ENCODE data around the gene PI4KA.
"Not testable (repeated sequence)": the region's sequence is repeated elsewhere in the genome, so short reads cannot be mapped to it uniquely, and the experiment has no call there.

Gene PI4KA

DNA sequence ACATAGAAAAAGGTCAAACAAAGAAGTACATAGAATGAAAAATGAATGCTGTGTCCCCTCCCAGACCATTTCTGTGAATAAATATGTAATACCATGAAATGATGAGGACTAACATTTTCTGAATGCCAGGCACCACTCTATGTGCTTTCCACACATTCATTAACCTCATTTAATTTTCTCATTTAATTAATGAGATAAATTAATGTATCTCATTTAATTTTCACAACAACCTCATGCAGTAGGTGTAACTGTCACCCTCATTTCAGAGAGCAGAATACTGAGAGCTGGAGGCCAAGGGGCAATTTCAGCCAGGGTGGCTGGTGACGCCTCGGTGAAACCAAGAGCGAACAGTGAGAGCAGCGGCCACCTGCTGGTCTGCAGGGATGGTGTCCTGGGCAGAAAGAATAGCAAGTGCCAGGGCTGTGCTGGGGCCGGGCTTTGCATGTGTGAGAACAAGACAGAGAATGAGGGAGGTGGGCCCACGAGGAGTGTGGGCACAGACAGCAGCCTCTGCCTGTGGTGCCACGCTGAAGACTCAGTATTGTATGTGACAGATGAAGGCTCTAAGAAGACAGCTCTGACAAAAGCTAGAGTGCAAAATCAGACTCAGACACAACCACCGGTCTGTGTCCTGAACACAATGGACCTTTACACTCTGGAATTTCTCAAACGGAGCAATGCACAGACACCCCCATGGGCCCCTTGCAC lies 86.5 kb downstream of the PI4KA start:
- DNase-seq = no peak

DNA sequence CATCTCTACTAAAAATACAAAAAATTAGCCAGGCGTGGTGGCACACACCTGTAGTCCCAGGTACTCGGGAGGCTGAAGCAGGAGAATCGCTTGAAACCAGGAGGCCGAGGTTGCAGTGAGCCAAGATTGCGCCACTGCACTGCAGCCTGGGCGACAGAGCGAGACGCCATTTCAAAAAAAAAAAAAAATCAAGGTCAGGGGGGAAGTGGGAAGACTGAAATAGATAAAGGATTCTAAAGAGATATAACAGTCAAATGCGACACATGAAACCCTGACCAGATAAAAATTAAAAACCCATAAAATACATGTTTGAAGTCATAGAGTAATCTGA lies 89.2 kb downstream of the PI4KA start:
- DNase-seq = not testable (repeated sequence)

DNA sequence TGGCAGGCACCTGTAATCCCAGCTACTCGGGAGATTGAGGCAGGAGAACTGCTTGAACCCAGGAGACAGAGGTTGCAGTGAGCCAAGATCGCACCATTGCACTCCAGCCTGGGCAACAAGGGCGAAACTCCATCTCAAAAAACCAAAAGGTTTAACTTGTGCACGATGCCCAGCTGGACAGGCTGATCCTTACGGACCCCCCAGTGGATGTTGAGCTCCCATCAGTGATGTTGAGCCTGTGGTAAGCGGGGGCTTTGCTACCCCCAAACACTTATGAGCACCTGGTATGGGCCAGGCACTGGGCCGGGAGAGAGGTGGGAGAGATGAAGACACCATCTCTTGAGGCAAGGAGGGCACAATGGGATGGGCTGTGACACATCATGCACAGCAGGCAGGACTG lies 92.1 kb downstream of the PI4KA start:
- no peak for DNase-seq

DNA sequence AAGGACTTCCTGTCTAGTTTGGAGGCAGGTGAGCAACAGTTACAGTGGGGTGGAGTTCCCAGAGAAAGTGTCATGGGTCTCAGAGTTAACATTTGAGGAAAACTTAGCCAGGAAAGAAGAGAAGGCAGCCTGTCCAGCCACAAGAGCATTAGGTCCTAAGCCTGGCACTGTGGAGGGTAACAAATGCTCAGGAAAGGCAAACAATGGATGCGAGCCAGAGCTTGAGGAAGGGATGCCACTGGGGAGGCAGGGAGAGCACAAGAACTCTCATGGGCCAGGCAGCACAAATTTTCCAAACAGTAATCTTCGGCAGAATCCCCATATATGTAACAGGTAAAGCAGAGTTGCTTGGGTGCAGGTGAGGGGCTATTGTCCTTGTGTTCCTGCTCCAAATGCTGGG lies 92.7 kb downstream of the PI4KA start:
- DNase-seq = no peak

DNA sequence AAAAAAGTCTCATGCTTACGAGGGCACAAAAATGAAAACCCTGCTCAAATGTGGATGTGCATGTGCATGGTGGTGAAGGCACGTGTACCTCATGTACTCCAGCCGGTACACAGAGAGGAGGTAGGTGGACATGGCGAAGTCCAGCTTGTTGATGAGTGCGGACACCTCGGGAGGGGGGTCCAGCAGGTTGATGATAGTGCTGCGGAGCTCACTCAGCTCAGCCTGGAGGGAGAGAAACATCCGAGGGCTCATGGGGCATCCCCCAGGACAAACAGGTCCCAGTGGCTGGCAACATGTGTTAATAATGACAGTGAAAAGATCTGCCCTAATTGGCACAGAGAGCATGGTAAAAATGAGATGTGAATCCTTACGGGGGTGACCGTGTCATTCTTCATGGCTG lies 93.9 kb downstream of the PI4KA start:
- no peak for DNase-seq

DNA sequence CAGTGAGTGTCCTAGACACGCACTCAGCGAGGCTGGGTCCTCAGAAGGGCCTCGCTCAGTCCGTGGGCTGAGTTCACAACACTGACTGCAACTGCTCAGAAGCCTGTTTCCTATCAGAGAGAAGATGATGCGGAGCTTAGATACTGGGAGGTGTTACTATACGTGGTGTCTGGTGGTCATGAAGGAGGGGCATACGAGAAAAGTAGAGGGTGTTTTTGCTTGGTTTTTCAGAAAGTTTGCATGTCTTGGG lies 94.2 kb downstream of the PI4KA start:
- no peak for DNase-seq

DNA sequence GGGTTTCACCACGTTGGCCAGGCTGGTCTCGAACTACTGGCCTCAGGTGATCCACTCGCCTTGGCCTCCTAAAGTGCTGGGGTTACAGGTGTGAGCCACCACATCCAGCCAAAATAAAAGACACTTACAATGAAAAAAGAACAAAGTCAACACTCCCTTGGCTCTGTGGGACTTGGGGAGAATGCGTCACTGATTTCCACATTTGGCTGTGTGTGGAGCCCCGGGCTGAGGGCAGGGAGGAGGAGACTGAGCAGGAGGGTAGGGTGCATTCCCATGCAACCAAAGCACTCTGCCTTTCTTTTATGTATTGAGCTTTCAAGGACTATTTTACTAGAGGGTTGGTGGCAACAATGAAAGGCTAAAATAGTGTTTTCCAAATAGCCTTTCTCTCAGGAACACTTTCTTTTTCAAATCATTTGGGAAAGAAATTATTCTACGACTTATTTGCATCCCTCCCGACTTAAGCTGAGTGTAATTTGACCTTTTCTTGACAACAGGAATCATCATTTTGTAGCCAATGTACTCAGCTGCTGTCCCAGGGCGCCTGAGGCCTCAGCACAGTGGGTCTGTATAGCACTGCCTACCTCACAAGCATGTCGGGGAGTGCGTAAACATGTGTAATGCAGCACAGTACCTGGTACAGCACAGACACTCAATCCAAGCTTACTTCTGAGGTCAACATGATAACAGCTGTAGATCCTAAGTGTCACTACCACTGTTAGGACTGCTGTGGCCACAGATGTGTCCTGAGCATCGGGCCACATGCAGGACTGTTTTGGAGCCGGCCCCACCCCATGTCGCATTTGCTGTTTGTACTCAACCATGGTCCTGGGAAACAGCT lies 94.8 kb downstream of the PI4KA start:
- no peak for DNase-seq

DNA sequence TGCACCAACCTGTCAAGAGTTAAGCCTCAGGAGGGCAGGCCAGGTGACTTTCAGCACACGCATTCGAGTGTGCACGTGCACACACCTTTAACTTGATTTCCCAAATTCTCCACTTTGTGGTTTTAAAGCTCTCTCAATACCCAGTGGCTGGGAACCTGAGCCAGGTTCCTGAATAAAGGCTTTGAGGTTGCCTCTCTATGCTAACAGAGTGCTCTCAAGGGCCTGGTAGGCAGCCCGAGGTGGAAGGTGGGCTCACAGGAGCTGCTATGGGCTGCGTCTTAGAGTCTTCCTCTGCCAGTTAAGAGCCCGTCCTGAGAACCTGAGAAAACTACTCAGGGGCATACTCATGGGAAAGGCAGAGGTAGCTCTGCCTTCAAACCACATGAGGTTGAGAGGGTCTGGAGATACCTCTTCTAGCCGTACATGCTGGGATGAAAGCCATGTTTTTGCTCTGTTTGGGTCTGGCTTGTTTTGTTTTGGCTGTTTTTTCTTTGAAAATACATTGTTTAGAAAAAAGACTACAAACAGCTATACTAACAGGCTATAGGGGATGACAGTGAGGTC lies 96.3 kb downstream of the PI4KA start:
- DNase-seq = no peak

DNA sequence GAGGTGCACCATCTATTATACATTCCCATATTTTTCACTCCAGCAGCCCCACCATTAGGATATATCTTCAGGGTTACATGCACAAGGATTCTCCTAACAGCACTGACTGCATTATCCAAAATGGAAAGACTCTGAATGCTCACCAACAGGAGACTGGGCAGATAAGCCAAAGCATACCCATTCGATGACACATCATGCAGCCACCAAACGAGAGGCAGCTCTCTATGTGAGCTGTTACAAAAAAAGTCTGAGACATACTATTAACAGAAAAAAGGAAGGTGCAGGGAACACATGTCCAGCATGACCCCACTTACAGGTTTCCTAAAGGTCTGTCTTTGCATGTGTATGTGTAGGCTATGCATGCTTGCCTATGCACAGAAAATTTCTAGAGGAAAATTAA lies 97.1 kb downstream of the PI4KA start:
- no peak for DNase-seq

DNA sequence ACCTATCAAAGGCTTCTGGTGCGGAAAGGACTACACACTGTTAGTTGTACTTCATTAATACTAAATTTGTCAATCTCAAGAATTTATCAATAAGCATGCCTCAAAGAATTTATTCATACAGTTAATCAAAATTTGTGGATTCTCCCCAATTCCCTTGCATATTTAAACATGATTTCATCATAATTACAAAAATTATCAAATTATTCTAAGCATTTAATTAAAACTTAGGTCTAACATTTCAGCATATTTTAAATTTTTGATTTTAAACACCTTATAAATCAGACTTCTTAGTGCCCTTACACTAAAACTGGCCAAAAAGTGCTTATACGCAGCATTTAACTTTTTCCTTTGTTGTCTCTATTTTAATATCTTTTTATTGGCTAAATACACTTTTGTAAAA lies 98.5 kb downstream of the PI4KA start:
- DNase-seq = no peak

DNA sequence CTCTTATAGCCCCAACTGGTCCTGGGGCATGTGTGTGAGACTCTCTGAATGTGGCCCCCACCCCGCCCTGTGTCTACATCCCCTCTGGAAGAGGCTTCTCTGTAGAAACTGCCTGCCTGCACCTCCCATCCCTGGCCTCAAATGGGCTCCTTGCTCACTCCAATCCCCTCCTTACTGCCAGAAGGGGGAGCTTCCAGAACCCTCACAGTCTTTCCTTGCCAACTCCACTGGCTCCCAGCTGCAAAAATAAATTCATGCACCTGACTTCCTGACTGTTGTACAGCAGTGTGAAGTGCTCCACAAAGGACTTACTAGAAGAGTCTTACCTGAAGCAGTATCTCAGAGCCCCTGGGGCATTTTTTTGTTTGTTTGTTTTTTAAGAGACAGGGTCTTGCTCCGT lies 99.9 kb downstream of the PI4KA start:
- DNase-seq = no peak

DNA sequence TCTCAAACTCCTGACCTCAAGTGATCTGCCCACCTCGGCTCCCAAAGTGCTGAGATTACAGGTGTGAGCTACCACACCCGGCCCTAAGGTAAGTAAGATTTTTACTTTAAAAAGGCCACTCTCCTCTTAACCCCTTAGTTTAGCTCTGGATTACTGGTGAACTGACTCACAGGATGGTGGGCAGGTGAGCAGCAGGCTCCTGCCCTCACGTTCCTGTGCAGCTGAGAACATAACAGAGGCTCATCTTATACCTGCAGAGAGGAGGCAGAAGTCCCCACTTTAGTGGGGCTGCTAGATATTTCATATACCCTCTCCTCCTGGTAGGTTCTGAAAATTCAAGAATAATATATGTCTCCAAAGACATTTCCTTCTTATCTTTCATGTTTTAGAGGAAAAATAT lies 101.8 kb downstream of the PI4KA start:
- no peak for DNase-seq

DNA sequence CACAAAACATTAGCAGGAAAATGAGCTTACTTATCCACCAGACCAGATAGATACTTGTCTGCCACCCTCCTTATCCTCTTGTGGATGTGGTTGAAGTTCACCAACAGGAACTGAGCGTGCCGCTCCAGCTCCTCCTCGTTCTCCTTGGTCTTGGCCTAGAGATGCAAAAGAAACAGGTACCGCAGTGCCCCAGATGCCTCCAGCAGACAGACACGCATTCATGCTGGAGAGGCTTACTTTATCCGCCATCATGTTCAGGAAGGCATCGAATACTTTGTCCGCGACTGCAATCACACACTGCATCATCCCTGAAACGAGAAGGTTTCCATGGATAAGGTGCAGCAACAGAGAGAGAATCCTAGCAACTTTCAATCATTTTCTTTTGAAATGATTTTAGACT lies 105.7 kb downstream of the PI4KA start:
- no peak for DNase-seq

DNA sequence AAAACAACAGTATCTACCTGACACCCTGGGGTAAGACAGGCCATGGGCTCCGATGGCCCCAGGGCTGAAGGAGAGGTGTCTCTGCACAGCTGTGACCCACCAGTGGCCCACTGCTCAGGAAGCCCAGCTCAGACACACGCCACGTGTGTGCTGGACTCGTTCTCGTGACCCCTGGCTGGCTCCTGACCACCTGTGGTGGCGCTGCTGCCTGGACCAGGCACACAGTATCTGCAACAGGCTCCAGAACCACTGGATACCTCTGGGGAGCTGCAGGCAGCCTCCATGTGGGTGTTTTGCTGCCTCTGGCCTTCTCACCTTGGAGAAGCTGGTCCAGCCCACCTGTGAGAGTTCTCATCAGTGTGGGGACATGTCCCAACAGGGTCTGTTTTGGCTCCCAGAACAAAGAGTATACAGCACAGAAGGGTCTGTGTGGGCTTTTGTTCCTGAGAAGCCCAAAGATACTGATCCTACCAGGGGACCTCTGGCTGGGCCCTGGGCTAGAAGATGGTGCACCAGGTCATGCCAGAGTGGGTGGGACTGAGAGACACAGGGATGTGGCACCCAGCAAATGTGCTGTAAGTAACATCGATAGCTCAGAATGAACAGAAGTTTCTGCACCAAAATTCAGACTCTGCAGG lies 106.4 kb downstream of the PI4KA start:
- no peak for DNase-seq

DNA sequence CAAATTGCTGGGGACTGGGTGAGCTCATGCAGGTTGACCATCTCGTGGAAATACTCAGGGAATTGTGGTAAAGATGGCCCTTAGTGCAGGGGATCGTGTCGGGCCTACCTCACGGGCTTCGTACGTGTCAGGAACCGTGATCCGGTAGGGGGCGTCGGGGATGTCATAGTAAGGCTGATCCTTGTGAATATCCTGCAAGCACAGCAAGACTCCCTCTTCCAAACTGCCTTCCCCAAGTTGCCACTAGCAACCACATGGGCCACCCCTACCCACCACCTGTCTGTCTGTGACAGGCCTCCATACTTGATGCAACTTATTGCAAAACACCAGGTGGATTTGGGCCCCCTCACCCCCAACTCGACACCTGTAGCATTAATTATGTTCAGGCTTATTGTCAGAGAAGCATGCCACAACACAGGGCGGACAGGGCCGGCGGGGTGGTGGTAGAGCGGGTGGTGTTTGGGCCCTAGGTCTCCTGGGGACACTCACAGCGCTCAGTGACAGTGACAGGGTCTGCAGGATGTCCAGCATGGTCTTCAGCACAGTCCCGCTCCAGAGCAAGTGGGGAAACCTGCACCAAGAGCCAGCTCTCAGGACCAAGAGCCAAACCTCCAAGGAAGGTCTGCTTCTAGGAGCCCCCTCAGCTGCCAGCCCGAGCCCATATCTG lies 107.3 kb downstream of the PI4KA start:
- DNase-seq = no peak

DNA sequence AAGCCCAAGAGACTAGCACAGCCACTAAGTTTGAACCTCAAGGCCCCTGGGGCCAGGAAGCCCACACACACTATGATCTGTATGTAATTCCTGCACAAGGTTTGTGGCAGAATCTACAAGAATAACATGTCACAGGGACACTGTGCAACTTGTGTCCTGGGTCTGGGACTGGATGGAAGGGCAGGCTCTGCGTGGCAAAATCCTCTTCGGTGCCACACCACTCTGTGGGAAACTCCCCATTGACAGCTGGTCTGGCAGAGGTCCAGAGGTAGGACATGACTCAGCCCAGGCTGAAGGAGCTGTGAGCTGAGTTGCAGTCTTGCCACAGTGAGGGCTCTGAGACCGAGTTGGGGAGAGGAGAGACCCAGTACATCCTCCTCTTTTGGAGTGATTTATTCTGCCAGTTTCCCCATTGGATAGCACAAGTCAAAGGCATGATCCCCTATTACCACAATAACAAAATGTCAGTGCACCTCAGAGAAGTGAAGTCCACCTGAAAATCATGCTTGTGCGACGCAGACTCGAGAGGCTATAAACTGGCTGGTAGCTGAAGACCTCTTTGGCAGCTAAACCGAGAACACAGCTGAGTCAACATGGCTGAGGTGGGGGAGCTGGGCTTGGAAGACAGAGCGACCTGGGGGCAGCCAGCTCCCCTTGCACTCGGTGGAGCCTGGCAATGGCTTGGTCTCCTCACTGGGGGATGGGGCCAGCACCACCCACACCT lies 108.0 kb downstream of the PI4KA start:
- peak; percentile 12 to 17 for DNase-seq

DNA sequence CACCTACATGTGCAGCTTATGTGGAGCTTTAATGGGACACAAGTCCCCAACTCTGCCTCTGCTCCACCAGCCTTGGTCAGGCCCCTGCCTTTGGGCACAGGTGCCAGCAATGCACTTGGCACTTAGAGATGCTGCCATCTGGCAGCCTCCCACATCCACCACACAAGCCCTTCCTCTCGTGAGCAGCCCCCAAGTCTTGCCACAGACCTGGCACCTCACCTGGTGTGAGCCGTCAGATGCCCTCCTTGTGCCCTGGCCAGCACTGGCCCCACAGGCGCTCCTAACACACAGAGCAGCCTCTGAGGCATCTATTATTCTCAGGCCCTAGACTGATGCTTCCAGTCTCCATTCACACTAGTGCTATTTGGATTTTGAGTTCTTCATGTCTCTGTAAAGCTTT lies 109.2 kb downstream of the PI4KA start:
- DNase-seq = no peak

DNA sequence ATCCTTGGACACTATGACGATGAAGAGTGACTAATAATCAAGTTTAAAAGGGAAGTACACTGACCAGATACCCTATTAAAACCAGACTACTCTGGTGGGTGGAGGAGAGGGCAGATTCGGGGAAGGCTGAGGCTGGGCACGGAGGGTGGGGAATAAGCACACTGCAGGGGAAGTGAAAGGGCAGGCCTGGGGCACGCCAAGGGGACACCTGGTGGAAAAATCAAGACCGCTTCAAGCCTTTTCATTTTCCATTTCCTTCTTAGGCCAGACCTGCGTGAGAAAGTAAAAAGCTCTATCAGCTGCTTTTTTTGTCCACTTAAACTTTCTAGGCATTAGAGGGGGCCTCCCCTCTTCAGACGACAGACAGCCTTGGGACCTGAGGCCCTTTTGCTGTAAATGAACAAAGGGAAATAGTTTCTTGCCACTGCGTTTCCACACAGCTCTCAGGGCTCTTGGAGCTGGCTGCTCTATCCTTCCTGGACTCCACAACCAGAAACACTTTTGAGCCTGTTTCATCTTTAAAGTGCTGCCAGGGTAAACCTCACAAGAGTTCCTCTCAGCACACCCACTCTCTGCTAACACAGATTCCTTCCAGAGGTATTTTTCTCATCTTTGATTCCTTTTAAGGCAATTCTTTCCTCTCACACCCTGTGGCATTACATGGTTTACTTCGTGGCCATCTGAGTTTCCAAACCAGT lies 109.7 kb downstream of the PI4KA start:
- DNase-seq = no peak

DNA sequence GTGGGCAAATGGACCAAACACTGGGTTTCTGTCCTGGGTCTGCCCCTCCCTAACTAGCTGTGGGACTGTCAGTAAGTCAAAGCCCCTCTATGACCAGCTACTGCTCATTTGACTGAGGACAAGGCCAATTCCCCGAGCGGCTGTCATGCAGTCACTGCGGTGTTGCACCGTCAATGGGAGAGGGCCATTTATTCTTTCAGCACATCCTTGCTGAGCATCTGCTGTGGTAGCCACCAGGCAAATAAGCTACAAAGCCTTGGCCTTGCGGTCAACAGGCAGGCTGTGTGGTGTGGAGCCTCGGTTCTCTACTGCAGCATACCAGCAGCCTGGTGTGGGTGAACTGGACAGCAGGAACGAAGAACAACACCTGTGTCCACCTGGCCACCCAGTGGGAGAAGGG lies 110.5 kb downstream of the PI4KA start:
- no peak for DNase-seq

DNA sequence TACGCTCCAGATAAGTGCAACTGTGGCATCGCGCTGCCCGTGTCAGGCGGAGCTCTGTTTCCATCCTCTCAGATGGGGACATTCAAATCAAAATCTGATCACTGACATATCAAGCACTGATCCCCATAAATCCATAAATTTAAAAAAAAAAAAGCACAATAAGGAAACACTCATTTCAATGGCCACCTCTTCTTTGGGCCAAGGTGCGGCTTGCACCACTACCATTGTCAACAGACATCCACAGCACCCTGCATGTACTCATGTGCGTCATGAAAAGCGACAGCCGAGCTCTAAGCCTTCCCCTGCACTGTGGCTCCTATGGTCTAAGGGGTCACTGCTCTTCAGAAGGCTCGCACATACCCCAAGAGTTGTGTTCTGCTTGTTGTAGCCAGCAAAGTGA lies 111.4 kb downstream of the PI4KA start:
- no peak for DNase-seq

DNA sequence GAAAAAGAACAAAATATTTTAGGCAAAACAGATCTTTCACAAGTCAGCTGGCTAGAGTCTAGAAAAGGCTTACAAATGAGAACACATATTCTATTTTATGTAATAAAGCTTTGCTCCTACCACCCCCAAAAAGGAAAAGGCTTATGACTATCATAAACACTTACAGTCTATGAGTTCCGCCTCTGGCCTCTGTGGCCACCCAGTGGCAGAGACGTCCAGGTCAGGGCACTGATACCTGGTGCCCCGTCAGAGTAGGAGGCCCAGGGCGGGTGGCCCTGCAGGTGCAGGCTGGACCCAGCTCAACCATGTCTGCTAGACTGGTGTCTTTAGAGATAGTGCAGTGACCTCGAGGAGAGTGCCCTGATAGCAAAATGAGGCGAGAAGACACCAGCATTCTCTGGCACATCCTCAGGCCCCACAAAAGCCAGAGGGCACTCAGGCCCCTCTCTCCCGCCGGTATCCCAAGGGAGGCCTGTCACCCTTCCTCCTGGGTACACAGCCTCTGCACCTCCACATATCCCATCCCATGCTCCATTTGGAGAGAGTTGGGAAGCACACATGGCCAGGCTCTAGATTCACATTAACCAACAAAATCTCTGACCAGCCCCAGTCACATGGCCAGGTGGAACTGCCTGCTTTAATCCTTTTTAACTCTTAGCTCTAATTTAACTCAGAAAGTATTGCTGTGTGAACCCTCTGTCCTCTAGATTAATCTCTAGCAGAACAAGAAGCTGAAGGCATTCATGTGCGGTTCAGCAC lies 112.0 kb downstream of the PI4KA start:
- no peak for DNase-seq

DNA sequence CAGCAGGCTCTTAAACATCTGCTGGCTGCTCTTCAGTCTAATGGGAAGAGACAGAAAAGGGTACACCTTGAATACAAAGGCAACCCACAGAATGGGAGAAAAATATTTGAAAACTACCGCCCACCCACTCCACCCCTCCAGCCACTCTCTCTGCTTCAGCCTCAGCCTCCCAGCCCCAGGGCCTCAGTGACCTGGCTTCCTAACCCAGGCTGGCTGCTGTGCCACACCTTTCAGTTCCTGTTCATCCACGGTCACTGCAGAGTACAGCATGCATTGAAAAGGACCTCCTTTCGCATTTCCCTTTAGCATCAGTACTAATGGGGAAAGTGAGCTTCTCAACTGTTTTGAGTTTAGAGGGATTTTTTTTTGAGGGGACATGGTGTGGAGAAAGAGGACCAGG lies 113.5 kb downstream of the PI4KA start:
- no peak for DNase-seq

Measured in stimulated activated CD4-positive, alpha-beta T cell treated with anti-CD3 and anti-CD28 coated beads, Interleukin-4, amount 100 ng/mL, for 4 hours (primary cell).